OCI-LY7 (cell line): ENCODE data around the gene SYTL3.

Experiments
- CTCF ChIP-seq: fragments of 200-600 bp; sonication (generic); conservative IDR thresholded peaks from 2 replicates; pipeline ENCODE4 v1.5.1; 2014; ENCODE audit warnings: mild to moderate bottlenecking, antibody characterized with exemption, low read length, moderate library complexity, mixed read lengths
- EZH2phosphoT487 ChIP-seq: fragments of 200-600 bp; sonication (generic); IDR thresholded peaks from 2 replicates; pipeline ENCODE4 v1.6.1; 2018; ENCODE audit warnings: low read depth, borderline replicate concordance, mild to moderate bottlenecking, mixed run types, antibody characterized with exemption, low read length, moderate library complexity, mixed read lengths

GRCh38 chr6:158754738-158755137 lies 104.9 kb downstream of the SYTL3 start:
- TF ChIP-seq CTCF (no peak), EZH2phosphoT487 (no peak)
